GM12873 (cell line): ENCODE results near the gene NFIX.

Experiments used
- CTCF ChIP-seq: IDR thresholded peaks from 2 replicates; pipeline ENCODE4 v1.5.1; 2012; ENCODE audit warnings: low read depth, mild to moderate bottlenecking, moderate library complexity, low read length, control low read depth; ENCODE audit not compliant: insufficient read depth; ENCODE audit errors: missing control alignments

NFIX gene

GRCh38 chr19:12956446-12957388, 38.6 kb upstream of the NFIX start, which contains the start of gene GADD45GIP1:
GADD45GIP1 (minus strand) TSS chr19:12957223; CDS start chr19:12957212, 11 bp downstream.
- no peak for TF ChIP-seq CTCF

- TF ChIP-seq CTCF = no peak
These were observed 35.8 kb upstream of the NFIX start for GRCh38 chr19:12959481-12959880.

GRCh38 chr19:12965017-12965811, 30.1 kb upstream of the NFIX start:
- peak; percentile 94 for TF ChIP-seq CTCF

GRCh38 chr19:12965812-12966135, 29.5 kb upstream of the NFIX start:
- TF ChIP-seq CTCF = no peak

GRCh38 chr19:12967907-12968306, 27.4 kb upstream of the NFIX start:
- TF ChIP-seq CTCF = no peak

GRCh38 chr19:12969292-12969988, 25.8 kb upstream of the NFIX start, which contains the start of gene DAND5:
DAND5 (plus strand) TSS chr19:12969576; CDS start chr19:12969661, 85 bp downstream.
- TF ChIP-seq CTCF = no peak
